K562 (cell line): ENCODE results near the gene ZBTB43. TPM values are rescaled to one million over a fixed set of nuclear protein-coding genes. Genes with fewer than 3 reads are reported as not detected.

ENCODE experiments used
- ATAC-seq: fragments of 200-7000 bp; cut with Tn5 transposase; 3 replicates; pipeline ENCODE4 v1.9.1; 2020; ENCODE audit warnings: moderate library complexity
- BruUV-seq: library from RNA; stranded (reverse); fragments of 400-500 nt; replicated peaks from 2 replicates; lab custom pipeline; 2021; lab: Mats Ljungman, UMichigan
- CTCF ChIA-PET: fragments of 300-600 bp; formaldehyde crosslinking; extraction: SDS; loops from one replicate; lab custom pipeline; 2021; ENCODE audit warnings: low intra/inter-chr PET ratio; lab: Yijun Ruan, JAX
- POLR2A ChIA-PET: fragments of 300-600, 350-650 bp; sonication (Branson Sonifier 250); formaldehyde crosslinking; extraction: SDS; loops from one replicate; lab custom pipeline; 2021; ENCODE audit warnings: antibody characterized with exemption, inconsistent platforms; lab: Yijun Ruan, JAX
- DNase-seq, 4 experiments: peaks; one replicate each; pipeline versions ENCODE4 v3.0.0 to v3.0.0-alpha.2; 2011 to 2018; ENCODE audit warnings: low spot score in 3 of 4, mixed read lengths in 3 of 4; ENCODE audit errors: extremely low read depth in 1 of 4
- FAIRE-seq: peaks from 2 replicates; lab custom pipeline; 2011; peaks lifted over from hg19 to GRCh38; lab: Jason Lieb, UNC
- H2AFZ ChIP-seq: 2 replicates; pipeline ENCODE4 v1.6.0; 2011; ENCODE audit warnings: low read depth, low read length, control low read depth, inconsistent platforms
- H3K27ac ChIP-seq: fragments of 200-600 bp; 3 replicates; pipeline ENCODE4 v1.8.0; 2011; ENCODE audit warnings: low read depth, mild to moderate bottlenecking, control low read depth, inconsistent platforms, low read length, moderate library complexity, mixed read lengths; ENCODE audit errors: extremely low read depth
- H3K27me3 ChIP-seq, 2 experiments: fragments of 300-600 bp in 1 of 2; 2 replicates in 1 of 2; 3 replicates in 1 of 2; pipeline versions ENCODE4 v1.6.0 to v1.8.0; 2011; ENCODE audit warnings: inconsistent platforms in 2 of 2, low read length in 2 of 2, mild to moderate bottlenecking in 1 of 2, mixed read lengths in 1 of 2, moderate library complexity in 1 of 2; ENCODE audit not compliant: control insufficient read depth in 2 of 2, insufficient read depth in 2 of 2
- H3K36me3 ChIP-seq: fragments of 300-600 bp; 3 replicates; pipeline ENCODE4 v1.8.0; 2011; ENCODE audit warnings: mild to moderate bottlenecking, low read length, inconsistent platforms; ENCODE audit not compliant: control insufficient read depth, insufficient read depth
- H3K4me1 ChIP-seq, 2 experiments: fragments of 200-600 bp in 1 of 2; replicated peaks in 1 of 2; 2 replicates in 1 of 2; 3 replicates in 1 of 2; pipeline versions ENCODE4 v1.5.1 to v1.8.0; 2011; ENCODE audit warnings: inconsistent platforms in 2 of 2, low read length in 2 of 2, mild to moderate bottlenecking in 1 of 2, mixed read lengths in 1 of 2, moderate library complexity in 1 of 2; ENCODE audit not compliant: control insufficient read depth in 2 of 2, insufficient read depth in 2 of 2
- H3K4me2 ChIP-seq: 2 replicates; pipeline ENCODE4 v1.6.1; 2011; ENCODE audit warnings: low read length, control low read depth, inconsistent platforms, mixed read lengths; ENCODE audit not compliant: insufficient read depth
- H3K4me3 ChIP-seq: fragments of 200-600 bp; sonication (generic), shearing (Covaris generic); 2 replicates; pipeline ENCODE4 v1.5.1; 2016; ENCODE audit warnings: control low read depth, inconsistent platforms
- H3K79me2 ChIP-seq: fragments of 200-600 bp; 3 replicates; pipeline ENCODE4 v1.8.0; 2011; ENCODE audit warnings: low read length, inconsistent platforms; ENCODE audit not compliant: control insufficient read depth, insufficient read depth
- H3K9ac ChIP-seq, 2 experiments: 2 replicates each; pipeline versions ENCODE4 v1.6.0 to v1.6.1; 2011; ENCODE audit warnings: low read depth in 2 of 2, low read length in 2 of 2, control low read depth in 1 of 2, inconsistent platforms in 1 of 2, mild to moderate bottlenecking in 1 of 2, mixed read lengths in 1 of 2; ENCODE audit not compliant: insufficient read depth in 1 of 2
- H3K9me1 ChIP-seq: one replicate; pipeline ENCODE4 v1.6.0; 2011; ENCODE audit warnings: inconsistent platforms, mild to moderate bottlenecking, low read length, moderate library complexity; ENCODE audit not compliant: control insufficient read depth, insufficient read depth
- H3K9me3 ChIP-seq: replicated peaks from 2 replicates; pipeline ENCODE4 v1.5.1; 2011; ENCODE audit warnings: low read depth, low read length, inconsistent platforms; ENCODE audit not compliant: control insufficient read depth, insufficient read depth
- H4K20me1 ChIP-seq: replicated peaks from 2 replicates; pipeline ENCODE4 v1.6.1; 2011; ENCODE audit warnings: low read length, inconsistent platforms, mixed read lengths; ENCODE audit not compliant: control insufficient read depth, insufficient read depth
- CBFB ChIP-seq: sonication (generic); formaldehyde crosslinking; IDR thresholded peaks from 2 replicates; pipeline ENCODE4 v1.4.0; 2020; ENCODE audit warnings: mild to moderate bottlenecking, missing genetic modification reagents
- CTCF ChIP-seq, 3 experiments: IDR thresholded peaks in 2 of 3; conservative IDR thresholded peaks in 1 of 3; 2 replicates each; pipeline ENCODE4 v1.5.1; 2011 to 2012; ENCODE audit warnings: low read length in 3 of 3, mild to moderate bottlenecking in 3 of 3, control low read depth in 2 of 3, improper control_type of control experiment in 1 of 3, inconsistent platforms in 1 of 3, low read depth in 1 of 3, mixed read lengths in 1 of 3, moderate library complexity in 1 of 3; ENCODE audit not compliant: insufficient read depth in 2 of 3
- DIDO1 ChIP-seq: fragments of 450-650 bp; IDR thresholded peaks from 2 replicates; pipeline ENCODE4 v1.6.1; 2016; ENCODE audit warnings: low read depth, missing biosample characterization, missing genetic modification characterization
- HEY1 ChIP-seq: fragments of 250-450 bp; sonication (Bioruptor Pico); IDR thresholded peaks from 2 replicates; pipeline ENCODE4 v1.5.0; 2020; ENCODE audit warnings: mild to moderate bottlenecking, moderate library complexity, borderline replicate concordance
- LEF1 ChIP-seq: fragments of 450-650 bp; IDR thresholded peaks from 2 replicates; pipeline ENCODE4 v1.6.1; 2016; ENCODE audit warnings: mild to moderate bottlenecking
- MAFK ChIP-seq: IDR thresholded peaks from 2 replicates; pipeline ENCODE4 v1.6.1; 2011; ENCODE audit warnings: low read length, improper control_type of control experiment
- PATZ1 ChIP-seq: fragments of 250-450 bp; sonication (Bioruptor Pico); IDR thresholded peaks from 2 replicates; pipeline ENCODE4 v1.5.0; 2020; ENCODE audit warnings: mild to moderate bottlenecking, borderline replicate concordance
- PHB ChIP-seq: fragments of 250-450 bp; sonication (Bioruptor Pico); IDR thresholded peaks from 2 replicates; pipeline ENCODE4 v1.5.0; 2021
- SIN3B ChIP-seq: fragments of 450-650 bp; IDR thresholded peaks from 2 replicates; pipeline ENCODE4 v1.6.1; 2017; ENCODE audit warnings: low read depth, mild to moderate bottlenecking, moderate library complexity
- SMARCA5 ChIP-seq: fragments of 450-650 bp; IDR thresholded peaks from 2 replicates; pipeline ENCODE4 v1.6.1; 2016
- ZBTB8A ChIP-seq: fragments of 450-650 bp; IDR thresholded peaks from 2 replicates; pipeline ENCODE4 v1.6.1; 2018; ENCODE audit warnings: mild to moderate bottlenecking, moderate library complexity; ENCODE audit not compliant: partially characterized antibody
- ZNF778 ChIP-seq: fragments of 450-650 bp; formaldehyde crosslinking; IDR thresholded peaks from 2 replicates; pipeline ENCODE4 v1.4.0; 2020; ENCODE audit warnings: mild to moderate bottlenecking, moderate library complexity
- ZNF785 ChIP-seq: fragments of 250-450 bp; sonication (Bioruptor Pico); IDR thresholded peaks from 2 replicates; pipeline ENCODE4 v1.4.0; 2020; ENCODE audit warnings: mild to moderate bottlenecking
- WGBS: fragments of 100-300 bp; shearing (Covaris generic); methylation state at CpG from one replicate; pipeline ENCODE4 v1.1.6; 2016; ENCODE audit warnings: low coverage, mixed read lengths; ENCODE audit not compliant: insufficient coverage; ENCODE audit errors: missing lambda C conversion rate; 5-methylcytosine and 5-hydroxymethylcytosine counted together
- in situ Hi-C: fragments of 300-500 bp; cut with MboI; formaldehyde crosslinking; loops from 4 replicates; pipeline ENCODE4 v1.15.0; 2018; ENCODE audit warnings: inconsistent platforms, mixed read lengths
- intact Hi-C: fragments of 100-400 bp; cut with micrococcal nuclease; formaldehyde crosslinking; loops from 2 replicates; pipeline ENCODE4 v1.14.2; 2022
- polyA plus RNA-seq, 8 experiments: library from polyadenylated mRNA; depleted of rRNA in 4 of 8; stranded (reverse) in 5 of 8; unstranded in 3 of 8; fragments of >200 nt; fragmentation: Nextera tagmentation in 2 of 8; fragmentation: Illumina TruSeq in 1 of 8; extraction: Ambion mirVana in 2 of 8; extraction: Trizol in 1 of 8; gene quantifications; 2 replicates each; pipeline versions ENCODE4 v1.2.1 to v1.2.3, GENCODE V29; 2011 to 2014; ENCODE audit warnings: inconsistent platforms in 1 of 8, missing spikeins in 1 of 8
- total RNA-seq, 7 experiments: library from RNA; depleted of rRNA in 6 of 7; stranded (reverse); fragments of >200 nt in 6 of 7; fragmentation: Illumina TruSeq in 2 of 7; extraction: Trizol in 2 of 7; gene quantifications; 2 replicates each; pipeline versions ENCODE4 v1.2.1 to v1.2.3, GENCODE V29; 2011 to 2021; ENCODE audit warnings: low replicate concordance in 1 of 7
- TF ChIP-seq, protein P1 (sequence below): sonication (generic); formaldehyde crosslinking; IDR thresholded peaks from 2 replicates; pipeline ENCODE4 v1.8.1; 2023; ENCODE audit warnings: mild to moderate bottlenecking, missing genetic modification reagents

ZBTB43 gene
- total and polyA plus RNA-seq, 9 of the 15 experiments (the other 6 are each of a cell fraction or from before 2014, with no cell fraction given) = 3.9 to 17.2 (median 9.1) TPM

GRCh38 chr9:126781186-126782052 lies 23.4 kb upstream of the ZBTB43 start (continued):
- TF ChIP-seq ZNF778 (CRISPR knock-in tag) (no peak), MAFK (0 out of 2 replicates have a peak, but pooled peaks have one; percentile 8), CTCF (IDR thresholded peaks at IDR 0.05 in 2 of 3, conservative IDR thresholded peaks at IDR 0.05 in 1 of 3; ENCODE audit: insufficient read depth in 2 of 3, low read depth in 1 of 3, low read length in 3 of 3) (peak; percentile 88 to 93 (median 90))

GRCh38 chr9:126782053-126782388 lies 22.8 kb upstream of the ZBTB43 start:
- FAIRE-seq = no peak
- Histone ChIP-seq H2AFZ (no peak overlapping the region), H3K27me3 (peaks cover 9 to 47% of the 10 kb centered on the region in 2 experiments; a peak in 4 of 5 replicates), H3K36me3 (no peaks in the 10 kb centered on the region), H3K9ac (no peak overlapping the region), H3K79me2 (no peaks in the 10 kb centered on the region), H3K4me3 (no peak overlapping the region), H3K4me1 (peaks cover 0 to 3% of the 10 kb centered on the region in 2 experiments; a peak in 1 of 5 replicates), H3K27ac (no peak overlapping the region), H3K9me1 (no peaks in the 10 kb centered on the region), H4K20me1 (no peaks in the 10 kb centered on the region; the same call in 1 of the 2 replicates), H3K4me2 (no peak overlapping the region), H3K9me3 (no peaks in the 10 kb centered on the region)
- no peak; the same call in 2 of the 3 replicates for ATAC-seq
- no TSS peak for BruUV-seq
- in situ Hi-C loops = loop anchor here (5.0 kb wide), 1 partner anchor 175 kb away; no protein-coding TSS in a partner anchor
- 2% methylated on average over 4 of the region's 4 CpGs for WGBS
- ChIA-PET CTCF (interaction anchor here (1.5 to 4.7 kb wide), 4 partner anchors 77 to 283 kb away, joined by 7 to 43 read pairs (median 14); partner anchors contain the start of gene LMX1B), POLR2A (interaction anchor here (1.5 kb wide), 1 partner anchor 77 kb away, joined by 10 read pairs; no protein-coding TSS in a partner anchor)
- no peak for DNase-seq
- intact Hi-C loops = no loop called here
- TF ChIP-seq LEF1 (no peak), ZBTB8A (no peak), SIN3B (no peak), DIDO1 (tag) (no peak), PATZ1 (CRISPR knock-in tag) (no peak), HEY1 (CRISPR knock-in tag) (no peak), SMARCA5 (no peak), CBFB (CRISPR knock-in tag) (no peak), PHB (CRISPR knock-in tag) (no peak), ZNF785 (CRISPR knock-in tag) (no peak)
- TF ChIP-seq, protein P1, sequence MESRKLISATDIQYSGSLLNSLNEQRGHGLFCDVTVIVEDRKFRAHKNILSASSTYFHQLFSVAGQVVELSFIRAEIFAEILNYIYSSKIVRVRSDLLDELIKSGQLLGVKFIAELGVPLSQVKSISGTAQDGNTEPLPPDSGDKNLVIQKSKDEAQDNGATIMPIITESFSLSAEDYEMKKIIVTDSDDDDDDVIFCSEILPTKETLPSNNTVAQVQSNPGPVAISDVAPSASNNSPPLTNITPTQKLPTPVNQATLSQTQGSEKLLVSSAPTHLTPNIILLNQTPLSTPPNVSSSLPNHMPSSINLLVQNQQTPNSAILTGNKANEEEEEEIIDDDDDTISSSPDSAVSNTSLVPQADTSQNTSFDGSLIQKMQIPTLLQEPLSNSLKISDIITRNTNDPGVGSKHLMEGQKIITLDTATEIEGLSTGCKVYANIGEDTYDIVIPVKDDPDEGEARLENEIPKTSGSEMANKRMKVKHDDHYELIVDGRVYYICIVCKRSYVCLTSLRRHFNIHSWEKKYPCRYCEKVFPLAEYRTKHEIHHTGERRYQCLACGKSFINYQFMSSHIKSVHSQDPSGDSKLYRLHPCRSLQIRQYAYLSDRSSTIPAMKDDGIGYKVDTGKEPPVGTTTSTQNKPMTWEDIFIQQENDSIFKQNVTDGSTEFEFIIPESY (CRISPR knock-in tag) = no peak
